Measurements from ENCODE around the gene RASGRP4. TPM values are rescaled to one million over a fixed set of nuclear protein-coding genes. Genes with fewer than 3 reads are reported as not detected.

The RASGRP4 gene
- total RNA-seq, 1 experiment from 2014 or later, result not detected

DNA sequence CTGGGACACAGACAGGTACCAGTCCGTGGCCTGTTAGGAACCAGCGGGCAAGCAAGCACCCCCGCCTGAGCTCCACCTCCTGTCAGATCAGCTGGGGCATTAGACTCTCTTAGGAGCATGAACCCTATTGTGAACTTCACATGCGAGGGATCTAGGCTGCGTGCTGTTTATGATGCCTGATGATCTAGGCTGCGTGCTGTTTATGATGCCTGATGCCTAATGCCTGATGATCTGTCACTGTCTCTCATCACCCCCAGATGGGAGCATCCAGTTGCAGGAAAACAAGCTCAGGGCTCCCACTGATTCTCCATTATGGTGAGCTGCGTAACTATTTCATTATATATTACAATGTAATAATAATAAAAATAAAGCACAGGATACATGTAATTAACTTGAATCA lies 3.6 kb downstream of the RASGRP4 start:
- H3K36me3 ChIP-seq (ENCODE audit: control insufficient read depth, insufficient read depth, low read length), result no peaks in the 10 kb centered on the region
- CTCF ChIA-PET, result no interaction called here
- no peak for DNase-seq (ENCODE audit: low read depth, low spot score)
- intact Hi-C loops (cut with micrococcal nuclease; ENCODE audit: unreplicated experiment) (no loop called here), in situ Hi-C loops (cut with HindIII; ENCODE audit: low pct_unique_long_range_greater_than_20kb, low sequenced_read_pairs) (no loop called here)
- H3K27ac ChIP-seq (ENCODE audit: low read length), result no peak overlapping the region
- POLR2A ChIA-PET, result no interaction called here
- no peak for ATAC-seq
- no peaks in the 10 kb centered on the region for H3K9me3 ChIP-seq (ENCODE audit: control insufficient read depth, insufficient read depth, low read depth, low read length)
- H3K27me3 ChIP-seq (ENCODE audit: control insufficient read depth, insufficient read depth, low read length), result no peaks in the 10 kb centered on the region
- TF ChIP-seq, protein P1, sequence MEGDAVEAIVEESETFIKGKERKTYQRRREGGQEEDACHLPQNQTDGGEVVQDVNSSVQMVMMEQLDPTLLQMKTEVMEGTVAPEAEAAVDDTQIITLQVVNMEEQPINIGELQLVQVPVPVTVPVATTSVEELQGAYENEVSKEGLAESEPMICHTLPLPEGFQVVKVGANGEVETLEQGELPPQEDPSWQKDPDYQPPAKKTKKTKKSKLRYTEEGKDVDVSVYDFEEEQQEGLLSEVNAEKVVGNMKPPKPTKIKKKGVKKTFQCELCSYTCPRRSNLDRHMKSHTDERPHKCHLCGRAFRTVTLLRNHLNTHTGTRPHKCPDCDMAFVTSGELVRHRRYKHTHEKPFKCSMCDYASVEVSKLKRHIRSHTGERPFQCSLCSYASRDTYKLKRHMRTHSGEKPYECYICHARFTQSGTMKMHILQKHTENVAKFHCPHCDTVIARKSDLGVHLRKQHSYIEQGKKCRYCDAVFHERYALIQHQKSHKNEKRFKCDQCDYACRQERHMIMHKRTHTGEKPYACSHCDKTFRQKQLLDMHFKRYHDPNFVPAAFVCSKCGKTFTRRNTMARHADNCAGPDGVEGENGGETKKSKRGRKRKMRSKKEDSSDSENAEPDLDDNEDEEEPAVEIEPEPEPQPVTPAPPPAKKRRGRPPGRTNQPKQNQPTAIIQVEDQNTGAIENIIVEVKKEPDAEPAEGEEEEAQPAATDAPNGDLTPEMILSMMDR (IDR thresholded peaks at IDR 0.05), result no peak
- TF ChIP-seq, protein P2, sequence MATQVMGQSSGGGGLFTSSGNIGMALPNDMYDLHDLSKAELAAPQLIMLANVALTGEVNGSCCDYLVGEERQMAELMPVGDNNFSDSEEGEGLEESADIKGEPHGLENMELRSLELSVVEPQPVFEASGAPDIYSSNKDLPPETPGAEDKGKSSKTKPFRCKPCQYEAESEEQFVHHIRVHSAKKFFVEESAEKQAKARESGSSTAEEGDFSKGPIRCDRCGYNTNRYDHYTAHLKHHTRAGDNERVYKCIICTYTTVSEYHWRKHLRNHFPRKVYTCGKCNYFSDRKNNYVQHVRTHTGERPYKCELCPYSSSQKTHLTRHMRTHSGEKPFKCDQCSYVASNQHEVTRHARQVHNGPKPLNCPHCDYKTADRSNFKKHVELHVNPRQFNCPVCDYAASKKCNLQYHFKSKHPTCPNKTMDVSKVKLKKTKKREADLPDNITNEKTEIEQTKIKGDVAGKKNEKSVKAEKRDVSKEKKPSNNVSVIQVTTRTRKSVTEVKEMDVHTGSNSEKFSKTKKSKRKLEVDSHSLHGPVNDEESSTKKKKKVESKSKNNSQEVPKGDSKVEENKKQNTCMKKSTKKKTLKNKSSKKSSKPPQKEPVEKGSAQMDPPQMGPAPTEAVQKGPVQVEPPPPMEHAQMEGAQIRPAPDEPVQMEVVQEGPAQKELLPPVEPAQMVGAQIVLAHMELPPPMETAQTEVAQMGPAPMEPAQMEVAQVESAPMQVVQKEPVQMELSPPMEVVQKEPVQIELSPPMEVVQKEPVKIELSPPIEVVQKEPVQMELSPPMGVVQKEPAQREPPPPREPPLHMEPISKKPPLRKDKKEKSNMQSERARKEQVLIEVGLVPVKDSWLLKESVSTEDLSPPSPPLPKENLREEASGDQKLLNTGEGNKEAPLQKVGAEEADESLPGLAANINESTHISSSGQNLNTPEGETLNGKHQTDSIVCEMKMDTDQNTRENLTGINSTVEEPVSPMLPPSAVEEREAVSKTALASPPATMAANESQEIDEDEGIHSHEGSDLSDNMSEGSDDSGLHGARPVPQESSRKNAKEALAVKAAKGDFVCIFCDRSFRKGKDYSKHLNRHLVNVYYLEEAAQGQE (IDR thresholded peaks at IDR 0.05; ENCODE audit: insufficient read depth in 1 of 2, low read depth in 2 of 2, low read length in 1 of 2), result no peak
- TF ChIP-seq SIN3A (IDR thresholded peaks at IDR 0.05; ENCODE audit: borderline replicate concordance, insufficient read depth, low read depth, low read length) (no peak), POLR2AphosphoS5 (IDR thresholded peaks at IDR 0.05; ENCODE audit: low read depth, low read length) (no peak)
- H3K4me3 ChIP-seq (ENCODE audit: low read depth in 2 of 2, low read length in 2 of 2), result no peak overlapping the region
- BruUV-seq (replicated peaks), result no TSS peak
- no peaks in the 10 kb centered on the region for H3K4me1 ChIP-seq (ENCODE audit: control insufficient read depth, insufficient read depth, low read length)

DNA sequence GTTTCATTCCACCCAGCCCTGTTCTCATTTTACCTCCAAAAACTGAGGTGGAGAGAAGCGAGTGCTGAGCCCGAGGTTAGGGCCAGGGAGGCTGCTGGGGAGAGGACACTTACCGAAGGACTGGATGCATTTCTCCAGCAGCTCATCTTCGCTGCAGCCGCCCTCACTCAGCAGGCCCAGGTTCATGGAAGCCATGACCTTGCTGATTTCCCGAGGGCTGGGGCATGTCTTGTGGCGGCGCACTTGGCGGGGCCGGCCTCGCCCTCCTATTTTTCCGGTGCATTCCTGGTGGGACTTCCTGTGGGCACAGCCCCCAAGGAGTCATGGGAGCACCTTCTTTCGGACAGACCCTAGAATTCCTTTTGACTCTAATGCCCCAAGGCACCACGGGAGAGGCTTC lies 4.2 kb downstream of the RASGRP4 start:
- TF ChIP-seq TCF7L2 (IDR thresholded peaks at IDR 0.05; ENCODE audit: low read depth, low read length), result no peak
- TF ChIP-seq, protein P1 (IDR thresholded peaks at IDR 0.05), result no peak
- TF ChIP-seq, protein P2 (IDR thresholded peaks at IDR 0.05; ENCODE audit: insufficient read depth in 1 of 2, low read depth in 2 of 2, low read length in 1 of 2), result no peak
- no peak for TF ChIP-seq POLR2AphosphoS5 (IDR thresholded peaks at IDR 0.05; ENCODE audit: low read depth, low read length)
- TF ChIP-seq SIN3A (IDR thresholded peaks at IDR 0.05; ENCODE audit: borderline replicate concordance, insufficient read depth, low read depth, low read length), result no peak
- Histone ChIP-seq H3K27me3 (ENCODE audit: control insufficient read depth, insufficient read depth, low read length) (no peaks in the 10 kb centered on the region), H3K9me3 (ENCODE audit: control insufficient read depth, insufficient read depth, low read depth, low read length) (no peaks in the 10 kb centered on the region), H3K36me3 (ENCODE audit: control insufficient read depth, insufficient read depth, low read length) (no peaks in the 10 kb centered on the region), H3K4me1 (ENCODE audit: control insufficient read depth, insufficient read depth, low read length) (no peaks in the 10 kb centered on the region), H3K4me3 (ENCODE audit: low read depth in 2 of 2, low read length in 2 of 2) (no peak overlapping the region), H3K27ac (ENCODE audit: low read length) (no peak overlapping the region)
- POLR2A ChIA-PET, result no interaction called here
- in situ Hi-C loops (cut with HindIII; ENCODE audit: low pct_unique_long_range_greater_than_20kb, low sequenced_read_pairs) (no loop called here), intact Hi-C loops (cut with micrococcal nuclease; ENCODE audit: unreplicated experiment) (no loop called here)
- no peak for DNase-seq (ENCODE audit: low read depth, low spot score)
- CTCF ChIA-PET, result interaction anchor here (1.0 kb wide), 1 partner anchor 57 kb away, joined by 4 read pairs; no protein-coding TSS in a partner anchor
- BruUV-seq (replicated peaks), result no TSS peak
- ATAC-seq, result no peak
